Measurements from ENCODE around the gene BMPR1A.

- no peak for TF ChIP-seq CTCF (IDR thresholded peaks at IDR 0.05)
- TF ChIP-seq POLR2A (IDR thresholded peaks at IDR 0.05), result no peak
Observed at GRCh38 chr10:86802473-86803108, 46.2 kb downstream of the BMPR1A start.
